Measurements from ENCODE around the gene C19orf53.

The C19orf53 gene

DNA sequence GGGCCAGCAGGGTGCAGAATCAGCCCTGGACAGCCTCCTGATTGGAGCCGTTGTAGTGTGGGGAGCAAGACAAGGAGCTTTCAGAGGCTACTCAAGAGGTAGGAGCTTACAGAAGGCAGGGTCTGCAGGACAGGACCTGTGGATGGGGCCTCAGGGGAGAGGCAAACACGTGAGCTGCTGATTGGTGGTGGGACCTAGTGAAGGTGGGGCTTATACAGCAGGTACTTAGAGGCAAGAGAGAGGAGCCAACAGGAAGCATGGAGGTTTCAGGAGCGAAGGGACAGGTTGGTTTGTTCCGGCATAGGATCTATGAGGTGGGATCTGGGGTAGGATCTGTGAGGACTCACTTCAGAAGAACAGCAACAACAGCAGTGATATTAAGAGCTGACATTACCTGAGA is 53.4 kb downstream of the C19orf53 start:
- DNase-seq, result no peak

Data from T-helper 1 cell (primary cell).